ENCODE data around the gene GALC.
A peak's percentile ranks its signal among the peaks of the same experiment; 100 is the strongest.

The GALC gene

DNA sequence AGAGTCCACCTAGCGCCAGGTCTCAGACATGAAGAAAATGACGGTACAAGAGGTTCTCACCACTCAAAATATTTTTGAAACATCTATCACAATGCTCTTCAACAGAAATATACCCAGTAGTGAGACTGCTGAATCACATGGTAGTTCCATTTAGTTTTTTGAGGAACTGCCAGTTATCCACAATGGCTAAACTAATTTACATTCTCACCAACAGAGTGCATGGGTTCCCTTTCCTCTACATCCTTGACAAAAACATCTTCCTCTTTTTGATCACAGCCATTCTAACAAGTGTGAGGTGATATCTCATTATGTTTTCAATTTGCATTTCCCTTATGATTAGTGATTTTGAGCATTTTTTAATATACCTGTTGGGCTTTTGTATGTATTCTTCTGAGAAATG lies 6.3 kb upstream of the GALC start:
- peaks cover 92 to 95% of the 10 kb centered on the region in 2 experiments for H3K4me1 ChIP-seq (ENCODE audit: control insufficient read depth in 1 of 2, insufficient read depth in 1 of 2, low read depth in 1 of 2, low read length in 1 of 2)
- H3K36me3 ChIP-seq: no peaks in the 10 kb centered on the region
- TF ChIP-seq CTCF (IDR thresholded peaks at IDR 0.05): peak; percentile 43
- H3K4me3 ChIP-seq (ENCODE audit: low read depth in 1 of 2, low read length in 1 of 2): peak overlapping the region in 1 of 2 experiments; percentile 5
- H3K9me3 ChIP-seq: no peaks in the 10 kb centered on the region
- peak overlapping the region; percentile 96 for H3K27ac ChIP-seq
- H3K27me3 ChIP-seq: no peaks in the 10 kb centered on the region

DNA sequence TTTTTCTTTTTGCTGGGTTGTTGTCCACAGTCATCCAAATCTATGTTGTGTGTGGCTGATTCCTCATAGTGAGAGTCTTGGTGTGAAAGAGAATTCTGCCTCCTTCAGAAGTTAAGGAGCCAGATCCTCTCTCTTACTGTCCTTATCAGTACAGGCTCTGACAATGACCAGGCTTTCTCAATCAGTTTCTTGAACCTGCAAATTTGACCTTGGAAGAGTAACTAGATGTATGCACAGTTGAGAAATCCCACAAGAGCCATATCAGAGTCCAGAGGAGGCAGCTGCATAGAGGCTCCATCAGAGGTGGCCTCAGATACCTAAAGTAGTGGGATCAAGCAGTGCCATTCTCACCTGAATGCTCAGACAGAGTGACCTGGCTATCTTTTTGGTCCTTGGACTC lies 5.5 kb upstream of the GALC start:
- H3K36me3 ChIP-seq: no peaks in the 10 kb centered on the region
- peak overlapping the region; percentile 96 for H3K27ac ChIP-seq
- TF ChIP-seq CTCF (IDR thresholded peaks at IDR 0.05): no peak

GRCh38 chr14:87996291-87996592 lies 3.3 kb upstream of the GALC start:
- Histone ChIP-seq H3K36me3 (no peaks in the 10 kb centered on the region), H3K27ac (peak overlapping the region; percentile 98), H3K4me3 (ENCODE audit: low read depth in 1 of 2, low read length in 1 of 2) (no peak overlapping the region), H3K27me3 (no peaks in the 10 kb centered on the region), H3K9me3 (no peaks in the 10 kb centered on the region), H3K4me1 (ENCODE audit: control insufficient read depth in 1 of 2, insufficient read depth in 1 of 2, low read depth in 1 of 2, low read length in 1 of 2) (peaks cover 83 to 87% of the 10 kb centered on the region in 2 experiments)
- TF ChIP-seq CTCF (IDR thresholded peaks at IDR 0.05): no peak

More for the DNA sequence above, 5.5 kb upstream of the GALC start:
- H3K4me1 ChIP-seq (ENCODE audit: control insufficient read depth in 1 of 2, insufficient read depth in 1 of 2, low read depth in 1 of 2, low read length in 1 of 2): peaks cover 92 to 95% of the 10 kb centered on the region in 2 experiments
- no peaks in the 10 kb centered on the region for H3K27me3 ChIP-seq
- no peak overlapping the region for H3K4me3 ChIP-seq (ENCODE audit: low read depth in 1 of 2, low read length in 1 of 2)
- H3K9me3 ChIP-seq: no peaks in the 10 kb centered on the region

- no peaks in the 10 kb centered on the region for H3K36me3 ChIP-seq
- no peaks in the 10 kb centered on the region for H3K9me3 ChIP-seq
- no peaks in the 10 kb centered on the region for H3K27me3 ChIP-seq
- no peak for TF ChIP-seq CTCF (IDR thresholded peaks at IDR 0.05)
- peaks cover 81 to 87% of the 10 kb centered on the region in 2 experiments for H3K4me1 ChIP-seq (ENCODE audit: control insufficient read depth in 1 of 2, insufficient read depth in 1 of 2, low read depth in 1 of 2, low read length in 1 of 2)
- peak overlapping the region; percentile 14 to 19 for H3K4me3 ChIP-seq (ENCODE audit: low read depth in 1 of 2, low read length in 1 of 2)
- peak overlapping the region; percentile 98 for H3K27ac ChIP-seq
These were observed 2.7 kb upstream of the GALC start for GRCh38 chr14:87995500-87996290.

DNA sequence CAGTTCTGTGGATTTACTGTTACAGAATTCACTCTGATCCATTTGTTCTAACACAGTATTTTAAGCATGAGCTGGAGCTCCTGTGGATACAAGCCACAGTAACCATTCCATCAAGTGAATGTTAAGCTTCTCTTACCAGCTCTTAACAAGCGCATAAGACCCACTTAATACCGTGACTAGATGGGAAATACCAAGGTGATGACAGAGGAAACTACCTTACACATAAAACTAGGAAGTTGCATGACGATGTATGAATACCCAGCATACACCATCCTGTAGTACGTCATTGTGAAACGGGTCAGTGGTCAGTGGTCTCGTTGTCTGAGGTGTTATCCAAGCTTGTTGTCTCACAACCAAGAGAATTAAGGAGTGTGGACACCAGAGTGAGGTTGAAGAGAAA lies 2.0 kb upstream of the GALC start:
- H3K4me1 ChIP-seq (ENCODE audit: control insufficient read depth in 1 of 2, insufficient read depth in 1 of 2, low read depth in 1 of 2, low read length in 1 of 2): peaks cover 79 to 86% of the 10 kb centered on the region in 2 experiments
- no peaks in the 10 kb centered on the region for H3K36me3 ChIP-seq
- peak overlapping the region; percentile 14 to 19 for H3K4me3 ChIP-seq (ENCODE audit: low read depth in 1 of 2, low read length in 1 of 2)
- peak overlapping the region; percentile 98 for H3K27ac ChIP-seq
- H3K9me3 ChIP-seq: no peaks in the 10 kb centered on the region
- TF ChIP-seq CTCF (IDR thresholded peaks at IDR 0.05): no peak
- H3K27me3 ChIP-seq: no peaks in the 10 kb centered on the region

All from neutrophil (primary cell).